ENCODE data around the gene RALGPS2.
A peak's percentile ranks its signal among the peaks of the same experiment; 100 is the strongest.

Gene RALGPS2

DNA sequence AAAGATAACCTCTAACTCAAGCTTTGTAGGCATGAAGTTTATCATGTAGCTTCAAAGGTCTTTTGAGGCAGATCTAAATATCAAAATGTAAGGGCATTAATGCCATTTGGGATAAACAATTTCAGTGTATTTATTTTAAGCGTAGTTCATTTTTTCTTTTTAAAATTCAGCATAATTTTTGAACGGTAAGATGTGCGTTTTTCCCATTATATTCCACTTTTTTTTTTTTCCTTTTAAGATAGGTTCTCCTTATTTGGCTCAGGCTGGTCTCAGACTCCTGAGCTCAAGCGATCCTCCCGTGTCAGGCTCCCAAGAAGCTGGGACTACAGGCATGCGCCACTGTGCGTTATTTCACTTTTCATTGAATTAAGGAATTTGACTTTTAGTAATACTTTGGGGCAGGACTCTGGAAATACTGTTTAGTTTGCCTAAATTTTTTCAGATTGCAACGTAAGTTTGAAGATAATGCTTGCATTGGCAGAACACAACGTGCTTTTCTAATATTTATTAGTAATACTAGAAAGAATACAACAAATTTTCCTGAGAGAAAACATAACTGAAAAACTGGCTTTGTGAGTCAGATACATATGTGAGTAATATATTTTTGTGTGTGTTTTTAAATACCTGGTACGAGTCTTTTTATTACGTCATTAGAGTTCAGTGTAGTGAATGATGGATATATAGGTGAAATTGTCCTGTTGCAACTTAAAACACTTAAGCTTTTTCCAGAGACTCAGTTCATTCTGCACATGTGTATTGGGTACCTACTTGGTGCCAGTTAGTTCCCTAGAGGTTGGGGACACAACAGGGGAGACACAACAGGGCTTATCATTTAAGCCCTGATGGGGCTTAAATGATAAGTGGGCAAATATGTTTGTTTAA, 2.2 kb downstream of the RALGPS2 start:
- TF ChIP-seq, protein P1, sequence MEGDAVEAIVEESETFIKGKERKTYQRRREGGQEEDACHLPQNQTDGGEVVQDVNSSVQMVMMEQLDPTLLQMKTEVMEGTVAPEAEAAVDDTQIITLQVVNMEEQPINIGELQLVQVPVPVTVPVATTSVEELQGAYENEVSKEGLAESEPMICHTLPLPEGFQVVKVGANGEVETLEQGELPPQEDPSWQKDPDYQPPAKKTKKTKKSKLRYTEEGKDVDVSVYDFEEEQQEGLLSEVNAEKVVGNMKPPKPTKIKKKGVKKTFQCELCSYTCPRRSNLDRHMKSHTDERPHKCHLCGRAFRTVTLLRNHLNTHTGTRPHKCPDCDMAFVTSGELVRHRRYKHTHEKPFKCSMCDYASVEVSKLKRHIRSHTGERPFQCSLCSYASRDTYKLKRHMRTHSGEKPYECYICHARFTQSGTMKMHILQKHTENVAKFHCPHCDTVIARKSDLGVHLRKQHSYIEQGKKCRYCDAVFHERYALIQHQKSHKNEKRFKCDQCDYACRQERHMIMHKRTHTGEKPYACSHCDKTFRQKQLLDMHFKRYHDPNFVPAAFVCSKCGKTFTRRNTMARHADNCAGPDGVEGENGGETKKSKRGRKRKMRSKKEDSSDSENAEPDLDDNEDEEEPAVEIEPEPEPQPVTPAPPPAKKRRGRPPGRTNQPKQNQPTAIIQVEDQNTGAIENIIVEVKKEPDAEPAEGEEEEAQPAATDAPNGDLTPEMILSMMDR (conservative IDR thresholded peaks at IDR 0.05; ENCODE audit: low read depth, low read length), result no peak
- H3K4me3 ChIP-seq (ENCODE audit: low read depth, low read length), result peak overlapping the region; percentile 77
- no peak for DNase-seq (ENCODE audit: low read depth)

DNA sequence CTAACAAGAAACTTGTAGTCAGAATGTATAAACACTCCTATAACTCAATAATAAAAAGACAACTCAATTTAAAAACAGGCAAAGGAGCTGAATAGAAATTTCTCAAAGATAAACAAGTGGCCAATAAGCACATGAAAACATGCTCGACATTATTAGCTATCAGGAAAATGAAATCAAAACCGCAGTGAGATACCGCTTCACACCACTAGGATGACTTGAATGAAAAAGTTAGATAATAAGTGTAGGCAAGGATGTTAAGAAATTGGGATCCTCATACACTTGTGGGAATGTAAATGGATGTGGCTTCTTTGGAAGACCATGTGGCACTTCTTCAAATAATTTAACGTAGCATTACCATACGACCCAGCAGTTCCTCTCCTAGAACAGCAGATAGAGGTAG, 8.9 kb downstream of the RALGPS2 start:
- no peak for DNase-seq (ENCODE audit: low read depth)
- H3K4me3 ChIP-seq (ENCODE audit: low read depth, low read length), result no peak overlapping the region
- TF ChIP-seq, protein P1 (conservative IDR thresholded peaks at IDR 0.05; ENCODE audit: low read depth, low read length), result peak; percentile 34

DNA sequence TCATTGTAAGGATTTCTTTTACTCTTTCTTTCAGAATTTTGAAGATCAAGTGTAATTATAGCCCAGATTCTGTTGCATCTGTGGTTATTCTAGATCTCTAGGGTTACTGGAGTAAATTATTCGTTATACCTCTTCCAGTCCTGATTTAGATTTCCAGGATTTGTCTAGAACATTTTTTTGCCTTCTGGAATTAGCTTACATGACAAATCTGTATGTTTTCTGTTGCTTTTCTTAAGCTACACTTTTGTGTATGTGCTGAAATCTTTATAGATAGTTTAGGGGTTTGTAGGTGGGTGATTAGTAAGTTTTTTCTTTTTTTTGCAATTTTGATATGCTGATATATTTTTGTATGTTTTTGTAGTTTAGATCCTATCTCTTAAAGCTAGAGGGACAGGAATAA, 13.7 kb downstream of the RALGPS2 start:
- TF ChIP-seq, protein P1 (conservative IDR thresholded peaks at IDR 0.05; ENCODE audit: low read depth, low read length), result no peak
- H3K4me3 ChIP-seq (ENCODE audit: low read depth, low read length), result no peak overlapping the region
- no peak for DNase-seq (ENCODE audit: low read depth)

DNA sequence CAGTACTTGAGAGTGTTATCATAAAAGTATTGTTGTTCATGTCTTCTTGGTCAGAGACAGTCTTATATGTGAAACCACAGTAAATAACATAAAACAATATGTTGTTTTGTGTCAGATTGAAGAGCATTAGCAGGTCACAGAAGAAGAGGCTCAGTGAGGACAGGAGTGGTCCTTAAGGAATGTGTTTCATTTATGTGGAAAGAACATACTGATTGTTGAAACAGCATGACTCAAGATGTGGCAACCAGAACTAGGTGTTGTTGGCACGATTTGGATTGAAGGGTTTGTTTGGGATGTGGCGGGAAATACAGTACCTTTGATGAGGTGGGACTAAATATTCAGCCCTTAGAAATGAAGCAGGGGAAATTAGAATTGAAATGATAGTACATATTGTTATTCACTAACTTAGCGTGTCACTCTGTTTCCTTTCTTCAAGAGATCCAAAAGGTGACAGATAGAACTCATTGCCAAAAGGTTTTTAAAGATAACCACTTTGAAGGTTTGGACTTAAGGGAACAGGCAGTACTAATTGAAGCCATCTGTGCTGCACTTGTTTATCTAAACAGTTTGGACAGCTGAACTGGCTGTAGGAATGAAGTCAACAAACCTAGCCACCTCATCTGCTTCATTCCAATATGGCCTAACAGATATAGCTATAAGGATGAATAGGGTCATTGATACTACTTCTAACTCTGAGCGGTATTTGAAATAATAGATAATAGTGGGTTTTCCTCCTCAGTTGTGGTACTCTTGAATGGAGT, 14.4 kb downstream of the RALGPS2 start:
- H3K4me3 ChIP-seq (ENCODE audit: low read depth, low read length), result no peak overlapping the region
- peak; percentile 40 for DNase-seq (ENCODE audit: low read depth)
- TF ChIP-seq, protein P1 (conservative IDR thresholded peaks at IDR 0.05; ENCODE audit: low read depth, low read length), result no peak

DNA sequence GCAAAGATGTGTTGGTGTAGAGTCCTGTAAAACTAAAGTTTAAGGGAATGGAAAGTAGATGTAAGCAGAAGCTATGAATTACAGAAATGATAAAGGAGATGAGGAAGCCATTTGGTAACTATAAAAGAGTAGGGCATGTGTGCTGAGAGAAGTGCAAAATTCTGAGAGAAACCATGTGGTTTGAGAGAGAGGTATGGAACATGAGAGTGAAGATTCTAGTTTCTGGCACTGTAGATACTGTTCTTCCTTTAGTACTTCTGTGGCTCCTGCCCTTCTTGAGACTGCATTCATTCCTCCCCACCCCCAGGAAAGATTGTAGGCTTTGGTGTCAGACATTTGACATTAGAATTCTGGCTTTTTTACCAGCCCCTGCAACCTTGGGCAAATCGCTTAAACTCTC, 15.4 kb downstream of the RALGPS2 start:
- no peak overlapping the region for H3K4me3 ChIP-seq (ENCODE audit: low read depth, low read length)
- TF ChIP-seq, protein P1 (conservative IDR thresholded peaks at IDR 0.05; ENCODE audit: low read depth, low read length), result no peak
- DNase-seq (ENCODE audit: low read depth), result no peak

DNA sequence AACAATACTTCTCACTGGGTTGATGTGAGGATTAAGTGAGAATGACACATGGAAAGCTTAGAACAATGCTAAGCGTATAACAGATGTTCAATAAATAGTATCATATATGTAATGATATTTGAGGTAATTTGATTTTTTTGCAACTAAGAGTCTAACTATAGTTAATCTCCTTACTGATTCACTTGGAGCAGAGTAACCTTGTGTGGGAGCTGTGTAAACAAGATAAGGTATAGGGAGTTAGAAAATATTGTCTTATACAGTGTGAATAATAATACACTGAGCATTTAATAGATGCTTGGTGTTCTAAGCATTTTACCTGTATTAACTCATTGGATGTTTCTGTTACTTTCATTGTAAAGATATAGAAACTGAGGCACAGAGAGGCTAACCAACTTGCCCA, 15.9 kb downstream of the RALGPS2 start:
- no peak for DNase-seq (ENCODE audit: low read depth)
- H3K4me3 ChIP-seq (ENCODE audit: low read depth, low read length), result no peak overlapping the region
- TF ChIP-seq, protein P1 (conservative IDR thresholded peaks at IDR 0.05; ENCODE audit: low read depth, low read length), result no peak

Measured in choroid plexus epithelial cell (primary cell).